ENCODE results near the gene COL5A3.

The COL5A3 gene

GRCh38 chr19:10011974-10012373, 1.7 kb upstream of the COL5A3 start:
- in situ Hi-C loops (cut with MboI; ENCODE audit: low sequenced_read_pairs), result no loop called here

DNA sequence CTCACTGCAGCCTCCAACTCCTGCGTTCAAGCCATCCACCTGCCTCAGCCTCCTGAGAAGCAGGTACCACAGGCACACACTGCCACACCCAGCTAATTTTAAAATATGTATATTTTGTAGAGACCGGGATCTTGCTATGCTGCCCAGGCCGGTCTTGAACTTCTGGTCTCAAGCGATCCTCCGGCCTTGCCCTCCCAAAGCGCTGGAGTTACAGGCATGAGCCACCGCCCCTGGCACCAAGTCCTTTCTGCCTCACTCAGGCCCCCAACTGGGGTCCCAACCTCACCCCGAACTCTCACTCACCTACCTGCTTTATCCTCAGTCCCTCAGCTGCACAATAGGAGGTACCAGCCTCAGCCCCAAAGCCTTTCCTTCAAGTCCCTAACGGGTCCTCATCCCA, 635 bp upstream of the COL5A3 start:
- in situ Hi-C loops (cut with MboI; ENCODE audit: low sequenced_read_pairs), result no loop called here

DNA sequence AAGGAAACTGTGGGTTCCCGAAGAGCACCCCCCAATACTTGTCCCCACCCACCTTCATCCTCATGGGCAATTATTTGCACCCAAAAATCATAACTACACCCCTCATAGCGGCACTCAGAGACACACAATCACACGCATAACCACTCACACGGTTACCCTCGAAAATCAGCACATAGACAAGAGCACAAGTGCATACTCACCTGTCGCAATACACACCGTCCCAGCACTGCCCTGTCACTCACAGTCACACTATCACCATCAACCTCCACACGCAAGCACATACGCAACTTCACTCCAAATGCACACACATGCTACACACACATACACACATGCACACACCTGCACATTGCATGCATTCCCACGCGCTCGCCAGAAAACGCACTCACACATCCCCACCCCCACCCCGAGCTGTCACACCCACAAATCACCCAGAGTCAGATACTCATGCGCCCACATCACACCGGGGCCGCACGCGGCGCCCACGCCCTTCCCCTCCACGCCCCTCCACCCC, 535 bp downstream of the COL5A3 start:
- in situ Hi-C loops (cut with MboI; ENCODE audit: low sequenced_read_pairs), result no loop called here

DNA sequence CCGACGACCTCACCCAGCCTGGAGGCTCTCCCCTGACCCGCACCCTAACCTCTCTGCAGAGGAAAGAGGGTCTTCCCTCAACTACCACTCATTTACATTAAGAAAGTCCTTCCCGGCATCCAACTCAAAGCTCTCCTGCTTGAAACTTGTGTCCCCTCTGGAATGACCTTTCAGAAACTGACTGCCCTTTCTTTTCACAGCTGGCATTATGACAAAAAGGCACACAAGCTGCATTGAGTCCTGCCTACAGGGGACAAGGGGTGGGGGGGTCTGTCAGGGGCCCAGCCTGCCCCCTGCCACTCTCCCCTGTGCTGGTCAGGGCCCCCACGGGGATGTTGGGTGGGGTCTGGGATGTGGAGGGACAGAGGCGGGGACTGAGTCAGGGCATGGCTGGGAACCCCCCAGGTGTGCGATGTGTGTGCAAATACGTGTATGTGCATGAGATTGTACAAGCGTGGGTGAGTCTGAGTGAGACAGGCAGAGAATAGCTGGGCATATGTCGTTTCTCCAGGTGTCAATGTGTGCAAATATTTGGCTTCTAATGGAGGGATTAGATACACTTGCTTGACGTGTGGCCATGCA, 2.0 kb downstream of the COL5A3 start:
- in situ Hi-C loops (cut with MboI; ENCODE audit: low sequenced_read_pairs), result no loop called here

- in situ Hi-C loops (cut with MboI; ENCODE audit: low sequenced_read_pairs), result no loop called here
These were observed 2.7 kb downstream of the COL5A3 start for GRCh38 chr19:10007371-10008183.

DNA sequence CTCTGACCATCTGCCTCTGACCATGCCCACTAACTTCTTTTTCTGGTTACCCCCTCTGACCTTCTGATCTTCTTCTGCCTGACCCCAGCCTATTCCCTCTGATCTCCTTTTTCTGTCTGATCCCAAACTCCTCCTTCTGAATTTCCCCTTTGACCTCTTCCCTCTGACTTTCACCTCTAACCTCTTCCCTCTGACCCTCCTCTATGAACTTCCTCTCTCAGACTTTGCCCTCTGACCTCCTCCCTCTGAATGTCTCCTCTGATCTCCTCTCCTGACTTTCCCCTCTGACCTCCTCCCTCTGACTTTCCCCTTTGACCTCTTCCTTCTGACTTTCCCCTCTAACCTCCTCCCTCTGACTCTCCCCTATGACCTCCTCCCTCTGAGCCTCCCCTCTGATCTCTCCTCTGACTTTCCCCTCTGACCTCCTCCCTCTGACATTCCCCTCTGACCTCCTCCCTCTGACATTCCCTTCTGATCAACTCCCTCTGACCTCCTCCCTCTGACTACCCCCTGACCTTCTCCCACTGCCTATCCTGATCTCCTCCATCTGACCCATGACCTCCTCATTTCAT, 3.5 kb downstream of the COL5A3 start:
- in situ Hi-C loops (cut with MboI; ENCODE audit: low sequenced_read_pairs), result no loop called here

- in situ Hi-C loops (cut with MboI; ENCODE audit: low sequenced_read_pairs), result no loop called here
These were observed 4.0 kb downstream of the COL5A3 start for GRCh38 chr19:10006335-10006708.

DNA sequence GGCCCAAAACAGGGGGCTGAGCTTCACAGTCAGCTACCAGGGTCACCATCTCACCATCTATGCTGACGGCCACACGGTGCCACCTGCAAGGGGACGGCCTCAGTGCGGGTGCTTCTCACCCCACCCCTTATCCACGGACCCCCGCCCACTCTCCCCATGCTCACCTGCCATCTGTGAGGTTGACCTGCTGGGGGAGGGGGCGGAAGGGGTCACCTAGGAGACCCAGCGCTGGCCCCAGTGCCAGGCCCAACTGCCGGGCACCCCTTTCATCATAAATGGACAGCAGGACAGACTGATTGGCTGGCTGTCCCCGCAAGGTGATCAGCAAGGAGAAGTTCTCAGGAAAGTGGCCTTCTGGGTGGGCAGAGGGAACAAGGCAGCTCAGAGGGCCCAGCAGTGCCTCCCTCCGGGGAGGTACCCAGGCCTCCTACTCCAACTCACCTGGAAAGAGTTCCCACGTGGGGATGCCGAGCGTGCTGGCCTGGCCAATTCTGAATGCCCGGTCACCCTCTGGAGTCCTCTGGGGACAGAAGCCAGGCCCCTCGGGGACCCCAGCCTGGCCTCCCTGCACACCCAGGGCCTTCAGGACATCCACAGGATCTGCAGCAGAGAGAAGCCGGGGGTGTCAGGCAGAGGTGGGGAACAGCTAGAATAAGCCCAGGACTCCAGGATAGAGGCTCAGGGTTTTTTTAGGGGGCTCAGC, 4.5 kb downstream of the COL5A3 start:
- in situ Hi-C loops (cut with MboI; ENCODE audit: low sequenced_read_pairs), result no loop called here

- in situ Hi-C loops (cut with MboI; ENCODE audit: low sequenced_read_pairs), result no loop called here
These were observed 5.7 kb downstream of the COL5A3 start for GRCh38 chr19:10004617-10005016.

DNA sequence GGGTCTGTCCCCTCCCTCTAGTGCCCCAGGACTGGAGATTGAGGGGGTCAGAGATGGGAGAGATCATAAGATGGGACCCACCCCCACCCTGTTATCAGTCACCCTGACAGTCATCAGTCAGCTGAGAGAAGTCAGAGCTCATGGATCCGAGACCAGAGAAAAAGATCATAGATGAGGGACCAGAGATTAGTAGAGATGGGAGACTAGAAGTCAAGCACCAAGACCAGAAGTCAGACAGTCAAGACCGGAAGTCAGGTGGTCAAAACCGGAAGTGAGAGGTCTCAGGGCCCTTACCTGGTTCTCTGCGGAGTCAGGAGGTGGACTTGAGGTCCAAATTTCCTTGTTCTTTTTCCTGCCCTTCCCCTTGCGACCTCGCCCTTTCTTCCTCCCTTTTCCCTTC, 7.0 kb downstream of the COL5A3 start:
- in situ Hi-C loops (cut with MboI; ENCODE audit: low sequenced_read_pairs), result no loop called here

- in situ Hi-C loops (cut with MboI; ENCODE audit: low sequenced_read_pairs), result no loop called here
These were observed 8.4 kb downstream of the COL5A3 start for GRCh38 chr19:10001899-10002298.

GRCh38 chr19:10000171-10000826, 10.0 kb downstream of the COL5A3 start:
- in situ Hi-C loops (cut with MboI; ENCODE audit: low sequenced_read_pairs), result no loop called here

- in situ Hi-C loops (cut with MboI; ENCODE audit: low sequenced_read_pairs), result no loop called here
These were observed 13.8 kb downstream of the COL5A3 start for GRCh38 chr19:9996541-9996940.

DNA sequence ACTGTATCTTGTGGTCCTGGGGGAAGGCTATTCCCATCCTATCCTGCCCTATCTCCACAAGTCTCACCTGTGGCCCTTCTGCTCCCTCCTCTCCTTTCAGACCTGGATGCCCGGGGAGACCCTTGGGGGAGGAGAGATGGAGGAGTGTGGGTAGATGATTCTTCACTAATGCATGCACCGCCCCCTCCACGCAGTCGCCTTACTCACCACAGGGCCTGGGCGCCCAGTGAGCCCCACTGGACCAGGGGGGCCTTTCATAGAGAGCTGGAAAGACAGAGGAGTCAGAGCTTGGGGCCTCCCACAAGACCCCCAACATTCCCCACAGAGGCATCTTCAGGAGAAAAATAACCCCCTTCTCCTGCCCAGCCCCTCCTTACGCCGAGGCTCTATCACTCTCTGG, 14.3 kb downstream of the COL5A3 start:
- in situ Hi-C loops (cut with MboI; ENCODE audit: low sequenced_read_pairs), result no loop called here

DNA sequence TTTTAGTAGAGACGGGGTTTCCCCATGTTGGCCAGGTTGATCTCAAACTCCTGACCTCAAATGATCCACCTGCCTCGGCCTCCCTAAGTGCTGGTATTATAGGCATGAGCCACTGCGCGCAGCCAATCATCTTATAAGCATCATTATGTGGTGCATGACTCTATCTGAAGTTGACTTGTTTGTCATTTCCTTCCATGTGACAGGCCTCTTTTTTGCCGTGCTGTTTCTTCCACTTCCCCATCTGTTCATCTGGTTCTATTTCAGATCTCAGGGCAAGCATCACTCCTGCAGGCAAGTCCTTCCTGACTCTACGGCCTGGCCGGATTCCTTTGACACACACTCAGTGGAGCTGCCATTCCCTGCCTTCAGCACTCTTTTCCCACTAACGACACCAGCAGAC, 15.2 kb downstream of the COL5A3 start:
- in situ Hi-C loops (cut with MboI; ENCODE audit: low sequenced_read_pairs), result no loop called here

- in situ Hi-C loops (cut with MboI; ENCODE audit: low sequenced_read_pairs), result no loop called here
These were observed 18.7 kb downstream of the COL5A3 start for GRCh38 chr19:9991425-9992191.

DNA sequence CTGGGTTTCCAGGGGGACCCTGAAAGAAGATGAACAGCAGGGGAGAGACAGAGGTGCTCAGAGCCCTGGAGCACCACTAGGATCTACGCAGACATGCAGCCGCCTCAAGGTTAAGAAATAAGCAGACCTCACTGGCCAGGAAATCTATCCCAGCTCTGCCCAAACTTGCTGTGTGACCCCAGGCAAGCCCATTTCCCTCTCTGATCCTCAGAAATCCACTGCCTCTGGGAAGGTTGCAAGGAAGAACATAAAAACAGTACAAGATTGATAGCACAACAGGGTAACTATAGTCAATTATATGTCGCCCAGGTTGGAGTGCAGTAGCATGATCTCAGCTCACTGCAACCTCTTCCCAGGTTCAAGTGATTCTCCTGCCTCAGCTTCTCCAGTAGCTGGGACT, 20.8 kb downstream of the COL5A3 start:
- in situ Hi-C loops (cut with MboI; ENCODE audit: low sequenced_read_pairs), result no loop called here

GRCh38 chr19:9986787-9987281, 23.5 kb downstream of the COL5A3 start:
- in situ Hi-C loops (cut with MboI; ENCODE audit: low sequenced_read_pairs), result no loop called here

DNA sequence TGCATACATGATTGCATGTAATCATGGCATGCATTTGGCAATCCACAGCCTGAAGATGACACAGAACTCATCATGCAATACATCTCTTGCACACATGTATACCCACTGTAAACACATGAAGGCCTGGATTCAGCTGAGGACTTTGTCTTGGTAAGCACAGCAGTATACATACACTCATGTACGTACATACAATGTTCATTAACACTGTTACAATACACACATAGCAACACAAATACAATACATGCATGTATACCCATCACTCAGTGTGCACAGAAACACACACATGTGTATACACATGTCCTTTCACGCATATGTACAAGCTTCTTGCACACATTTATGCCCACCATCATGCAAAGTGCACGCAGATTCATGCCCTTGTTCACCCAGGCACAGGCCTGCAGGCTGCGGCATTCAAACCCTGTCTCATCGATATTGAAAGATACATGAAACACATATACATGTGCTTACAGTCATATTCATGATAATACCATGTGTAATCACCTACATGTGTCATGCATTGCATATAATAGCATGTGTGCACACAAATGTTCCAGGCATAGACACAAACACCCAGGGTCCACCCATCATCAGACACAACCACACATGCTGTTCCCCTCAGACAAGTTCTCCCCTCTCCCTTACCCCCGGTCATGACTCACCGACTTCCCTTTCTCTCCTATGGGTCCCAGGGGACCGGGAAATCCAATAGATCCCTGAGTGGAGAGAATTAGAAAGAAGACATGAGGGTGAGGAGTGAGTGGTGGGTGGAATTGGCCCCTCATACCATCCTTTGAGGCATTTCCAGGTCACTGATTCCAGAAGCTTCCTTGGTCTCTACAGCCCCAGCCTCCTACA, 28.7 kb downstream of the COL5A3 start:
- in situ Hi-C loops (cut with MboI; ENCODE audit: low sequenced_read_pairs), result no loop called here
